ENCODE measurements around the gene PIGL. TPM values are rescaled to one million over a fixed set of nuclear protein-coding genes. Genes with fewer than 3 reads are reported as not detected.

Gene PIGL
- total and polyA plus RNA-seq, 2 donors (not counting 1 experiment from before 2014, with no cell fraction given) = 16.4 to 19.3 TPM

GRCh38 chr17:16339402-16339801 is 122.4 kb downstream of the PIGL start:
- no peaks in the 10 kb centered on the region for H3K9me3 ChIP-seq (ENCODE audit: control insufficient read depth, insufficient read depth, low read depth, low read length)
- H2AFZ ChIP-seq (ENCODE audit: low read length) = no peak overlapping the region
- no peak overlapping the region for H3K4me2 ChIP-seq (ENCODE audit: extremely low read depth, insufficient read depth, low read length)
- no peak overlapping the region for H3K27ac ChIP-seq (ENCODE audit: insufficient read depth, low read length)
- no peaks in the 10 kb centered on the region for H4K20me1 ChIP-seq (ENCODE audit: control insufficient read depth, extremely low read depth, insufficient read depth, low read length)
- no peak overlapping the region for H3K4me3 ChIP-seq (replicated peaks in 1 of 4; ENCODE audit: control extremely low read depth in 1 of 4, insufficient read depth in 1 of 4, low read depth in 3 of 4, low read length in 4 of 4)
- H3K9ac ChIP-seq (ENCODE audit: insufficient read depth, low read length) = no peak overlapping the region
- H3K4me1 ChIP-seq (ENCODE audit: control insufficient read depth, extremely low read depth, insufficient read depth, low read length) = no peaks in the 10 kb centered on the region
- H3K27me3 ChIP-seq (ENCODE audit: control insufficient read depth, insufficient read depth, low read length) = no peaks in the 10 kb centered on the region
- peaks cover 1% of the 10 kb centered on the region for H3K36me3 ChIP-seq (ENCODE audit: control insufficient read depth, insufficient read depth, low read length)
- H3K79me2 ChIP-seq (ENCODE audit: control insufficient read depth, insufficient read depth, low read length) = no peaks in the 10 kb centered on the region
- DNase-seq (ENCODE audit: low read depth in 2 of 2) = no peak
- TF ChIP-seq EZH2 (IDR thresholded peaks at IDR 0.05; ENCODE audit: low read length, missing control alignments) (no peak), CTCF (conservative IDR thresholded peaks at IDR 0.05 in 1 of 2, IDR thresholded peaks at IDR 0.05 in 1 of 2; ENCODE audit: low read depth in 1 of 2, low read length in 2 of 2) (no peak)

DNA sequence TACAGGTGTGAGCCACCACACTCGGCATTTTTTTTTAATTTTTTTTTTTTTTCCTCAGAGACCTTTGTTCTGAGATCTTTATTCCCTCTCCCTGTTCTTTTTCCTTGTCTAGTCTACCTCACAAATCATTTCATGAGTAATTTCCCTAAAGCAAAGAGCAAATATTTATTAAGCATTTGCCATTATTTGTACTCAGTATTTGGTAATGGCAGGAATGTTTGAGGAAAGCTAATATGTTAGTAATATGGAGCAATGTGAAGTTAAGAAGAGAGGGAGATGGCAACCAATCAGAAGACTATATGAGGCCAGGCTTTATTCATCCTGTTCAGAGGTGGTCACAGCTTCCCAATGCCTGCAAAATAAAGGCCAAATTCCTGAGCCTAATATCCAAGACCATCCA is 122.9 kb downstream of the PIGL start:
- Histone ChIP-seq H2AFZ (ENCODE audit: low read length) (no peak overlapping the region), H3K27ac (ENCODE audit: insufficient read depth, low read length) (no peak overlapping the region), H3K4me1 (ENCODE audit: control insufficient read depth, extremely low read depth, insufficient read depth, low read length) (no peaks in the 10 kb centered on the region), H3K4me3 (replicated peaks in 1 of 4; ENCODE audit: control extremely low read depth in 1 of 4, insufficient read depth in 1 of 4, low read depth in 3 of 4, low read length in 4 of 4) (no peak overlapping the region), H3K27me3 (ENCODE audit: control insufficient read depth, insufficient read depth, low read length) (no peaks in the 10 kb centered on the region), H3K79me2 (ENCODE audit: control insufficient read depth, insufficient read depth, low read length) (no peaks in the 10 kb centered on the region), H3K4me2 (ENCODE audit: extremely low read depth, insufficient read depth, low read length) (no peak overlapping the region), H3K9ac (ENCODE audit: insufficient read depth, low read length) (no peak overlapping the region), H3K36me3 (ENCODE audit: control insufficient read depth, insufficient read depth, low read length) (peaks cover 1% of the 10 kb centered on the region), H3K9me3 (ENCODE audit: control insufficient read depth, insufficient read depth, low read depth, low read length) (no peaks in the 10 kb centered on the region), H4K20me1 (ENCODE audit: control insufficient read depth, extremely low read depth, insufficient read depth, low read length) (no peaks in the 10 kb centered on the region)
- TF ChIP-seq EZH2 (IDR thresholded peaks at IDR 0.05; ENCODE audit: low read length, missing control alignments) (no peak), CTCF (conservative IDR thresholded peaks at IDR 0.05 in 1 of 2, IDR thresholded peaks at IDR 0.05 in 1 of 2; ENCODE audit: low read depth in 1 of 2, low read length in 2 of 2) (no peak)
- DNase-seq (ENCODE audit: low read depth in 2 of 2) = no peak

DNA sequence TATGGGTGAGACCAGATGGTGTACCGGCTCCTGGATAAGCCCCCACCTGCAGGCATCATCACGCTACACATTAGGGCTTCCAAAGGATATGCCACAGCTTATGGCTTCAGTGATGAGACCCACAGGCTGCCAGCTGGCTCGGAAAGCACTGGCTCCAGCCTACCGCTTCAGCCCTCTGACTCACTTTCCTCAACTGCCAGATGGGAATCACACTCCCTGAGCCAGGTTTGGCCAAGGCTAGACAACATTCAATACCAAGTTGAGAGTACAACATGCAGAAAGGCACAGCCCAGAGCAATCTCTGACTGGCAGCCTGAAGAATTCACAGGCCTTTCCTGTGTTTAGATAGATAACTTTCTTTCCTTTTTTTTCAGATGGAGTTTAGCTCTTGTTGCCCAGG is 126.0 kb downstream of the PIGL start:
- H3K27ac ChIP-seq (ENCODE audit: insufficient read depth, low read length) = no peak overlapping the region
- no peaks in the 10 kb centered on the region for H3K27me3 ChIP-seq (ENCODE audit: control insufficient read depth, insufficient read depth, low read length)
- H2AFZ ChIP-seq (ENCODE audit: low read length) = no peak overlapping the region
- H3K4me3 ChIP-seq (replicated peaks in 1 of 4; ENCODE audit: control extremely low read depth in 1 of 4, insufficient read depth in 1 of 4, low read depth in 3 of 4, low read length in 4 of 4) = no peak overlapping the region
- H4K20me1 ChIP-seq (ENCODE audit: control insufficient read depth, extremely low read depth, insufficient read depth, low read length) = no peaks in the 10 kb centered on the region
- no peak overlapping the region for H3K9ac ChIP-seq (ENCODE audit: insufficient read depth, low read length)
- no peaks in the 10 kb centered on the region for H3K9me3 ChIP-seq (ENCODE audit: control insufficient read depth, insufficient read depth, low read depth, low read length)
- no peaks in the 10 kb centered on the region for H3K79me2 ChIP-seq (ENCODE audit: control insufficient read depth, insufficient read depth, low read length)
- peak; percentile 12 to 75 for DNase-seq (ENCODE audit: low read depth in 2 of 2)
- peaks cover 1% of the 10 kb centered on the region for H3K36me3 ChIP-seq (ENCODE audit: control insufficient read depth, insufficient read depth, low read length)
- TF ChIP-seq CTCF (conservative IDR thresholded peaks at IDR 0.05 in 1 of 2, IDR thresholded peaks at IDR 0.05 in 1 of 2; ENCODE audit: low read depth in 1 of 2, low read length in 2 of 2) = no peak
- no peak for TF ChIP-seq EZH2 (IDR thresholded peaks at IDR 0.05; ENCODE audit: low read length, missing control alignments)
- no peak overlapping the region for H3K4me2 ChIP-seq (ENCODE audit: extremely low read depth, insufficient read depth, low read length)
- H3K4me1 ChIP-seq (ENCODE audit: control insufficient read depth, extremely low read depth, insufficient read depth, low read length) = no peaks in the 10 kb centered on the region
